Measurements from ENCODE around the gene SPTAN1.

SPTAN1 gene

GRCh38 chr9:128607642-128608350 lies 55.4 kb downstream of the SPTAN1 start:
- no peak for DNase-seq

GRCh38 chr9:128610897-128611296 lies 58.5 kb downstream of the SPTAN1 start:
- DNase-seq = no peak

- DNase-seq = no peak
Measured at GRCh38 chr9:128611600-128612394, 59.4 kb downstream of the SPTAN1 start.

- DNase-seq = no peak
Measured at GRCh38 chr9:128614728-128615127, 62.3 kb downstream of the SPTAN1 start.

- DNase-seq = no peak
Measured at GRCh38 chr9:128615571-128615970, 63.2 kb downstream of the SPTAN1 start.

GRCh38 chr9:128617943-128618342 lies 65.6 kb downstream of the SPTAN1 start:
- DNase-seq = no peak

- DNase-seq = no peak
Measured at GRCh38 chr9:128619127-128619526, 66.7 kb downstream of the SPTAN1 start.

- no peak for DNase-seq
Measured at GRCh38 chr9:128619779-128620178, 67.4 kb downstream of the SPTAN1 start.

GRCh38 chr9:128621730-128622455 lies 69.5 kb downstream of the SPTAN1 start:
- no peak for DNase-seq

GRCh38 chr9:128624566-128624965 lies 72.2 kb downstream of the SPTAN1 start:
- DNase-seq = no peak

GRCh38 chr9:128625391-128626146 lies 73.2 kb downstream of the SPTAN1 start:
- no peak for DNase-seq

GRCh38 chr9:128626181-128626580 lies 73.8 kb downstream of the SPTAN1 start:
- no peak for DNase-seq

GRCh38 chr9:128627127-128627715 lies 74.8 kb downstream of the SPTAN1 start:
- DNase-seq = no peak

GRCh38 chr9:128627906-128628305 lies 75.5 kb downstream of the SPTAN1 start:
- no peak for DNase-seq

GRCh38 chr9:128628471-128629048 lies 76.2 kb downstream of the SPTAN1 start:
- no peak for DNase-seq

GRCh38 chr9:128629136-128629535 lies 76.7 kb downstream of the SPTAN1 start:
- no peak for DNase-seq

- no peak for DNase-seq
Measured at GRCh38 chr9:128629852-128630545, 77.6 kb downstream of the SPTAN1 start.

- no peak for DNase-seq
Measured at GRCh38 chr9:128631636-128632035, 79.2 kb downstream of the SPTAN1 start.

GRCh38 chr9:128632066-128632465 lies 79.7 kb downstream of the SPTAN1 start:
- no peak for DNase-seq

GRCh38 chr9:128632486-128632885 lies 80.1 kb downstream of the SPTAN1 start:
- no peak for DNase-seq

GRCh38 chr9:128633057-128633456 lies 80.7 kb downstream of the SPTAN1 start:
- no peak for DNase-seq

Data from retina (tissue), 1 donor.